Measurements from ENCODE around the gene DOC2A. TPM values are rescaled to one million over a fixed set of nuclear protein-coding genes. Genes with fewer than 3 reads are reported as not detected.

DOC2A gene
- total and polyA plus RNA-seq, 2 donors (not counting 3 experiments of a cell fraction or from before 2014, with no cell fraction given): 0.60 to 0.63 TPM

DNA sequence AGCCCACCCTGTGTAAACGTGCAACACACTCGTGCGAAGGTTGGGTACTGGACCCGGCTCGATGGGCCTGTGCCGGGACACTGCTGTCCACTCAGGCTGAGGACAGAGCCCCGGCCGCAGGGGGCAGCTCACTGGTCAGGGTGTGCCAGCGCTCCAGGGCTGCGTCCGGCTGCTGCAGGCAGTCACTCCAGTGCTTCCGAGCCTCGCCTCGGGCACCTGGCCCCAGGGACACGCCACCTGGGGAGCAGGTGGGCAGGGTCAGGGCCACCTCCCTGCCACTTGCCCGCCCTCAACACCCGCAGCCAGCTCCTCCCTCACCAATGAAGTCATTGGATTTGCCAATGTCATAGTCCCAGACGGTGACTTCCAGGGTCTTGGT lies 4.7 kb downstream of the DOC2A start:
- H3K79me2 ChIP-seq (ENCODE audit: control insufficient read depth, insufficient read depth, low read length): no peaks in the 10 kb centered on the region
- no peaks in the 10 kb centered on the region for H4K20me1 ChIP-seq (replicated peaks; ENCODE audit: control insufficient read depth, extremely low read depth, insufficient read depth, low read length)
- no peak for FAIRE-seq
- H3K4me1 ChIP-seq (ENCODE audit: control insufficient read depth, extremely low read depth, insufficient read depth, low read length): peaks cover under 1% of the 10 kb centered on the region
- H3K27me3 ChIP-seq (ENCODE audit: control insufficient read depth in 2 of 2, insufficient read depth in 2 of 2, low read length in 2 of 2): peaks cover 10 to 16% of the 10 kb centered on the region in 2 experiments
- no peak overlapping the region for H3K4me3 ChIP-seq (replicated peaks in 1 of 3; ENCODE audit: insufficient read depth in 1 of 3, low read depth in 1 of 3, low read length in 3 of 3)
- dilution Hi-C loops (cut with MboI; ENCODE audit: extremely low pct_ligation_motif_present, low sequenced_read_pairs): no loop called here
- no TSS peak for BruUV-seq (replicated peaks)
- CTCF ChIA-PET: interaction anchor here (0.5 to 3.8 kb wide), 26 partner anchors 9 to 315 kb away, joined by 3 to 26 read pairs (median 4); partner anchors contain the start of genes ASPHD1, PAGR1, TAOK2 and TMEM219
- no peak overlapping the region for H3K9ac ChIP-seq (replicated peaks; ENCODE audit: extremely low read depth, insufficient read depth, low read length)
- no peak overlapping the region for H3K4me2 ChIP-seq (ENCODE audit: insufficient read depth, low read length)
- no peak overlapping the region for H3K27ac ChIP-seq (ENCODE audit: insufficient read depth, low read depth, low read length)
- no peaks in the 10 kb centered on the region for H3K9me3 ChIP-seq (replicated peaks; ENCODE audit: control insufficient read depth, insufficient read depth, low read length)
- no peak for DNase-seq (ENCODE audit: low read depth, low spot score)
- peaks cover 0 to 5% of the 10 kb centered on the region in 2 experiments for H3K36me3 ChIP-seq (ENCODE audit: control insufficient read depth in 2 of 2, extremely low read depth in 1 of 2, insufficient read depth in 2 of 2, low read length in 2 of 2)
- TF ChIP-seq MYC (IDR thresholded peaks at IDR 0.05; ENCODE audit: low read depth, low read length): no peak
- TF ChIP-seq FOS (IDR thresholded peaks at IDR 0.05; ENCODE audit: borderline replicate concordance, insufficient read depth, low read length): no peak
- TF ChIP-seq POLR2AphosphoS5 (IDR thresholded peaks at IDR 0.05; ENCODE audit: insufficient read depth, low read depth, low read length): no peak
- no peak for TF ChIP-seq JUN (IDR thresholded peaks at IDR 0.05; ENCODE audit: borderline replicate concordance, insufficient read depth, insufficient read length, low read depth)
- no peak for TF ChIP-seq EZH2 (IDR thresholded peaks at IDR 0.05; ENCODE audit: borderline replicate concordance, low read depth, low read length, severe bottlenecking)
- no peak for TF ChIP-seq POLR2A (IDR thresholded peaks at IDR 0.05; ENCODE audit: low read depth, low read length)
- TF ChIP-seq, protein P1, sequence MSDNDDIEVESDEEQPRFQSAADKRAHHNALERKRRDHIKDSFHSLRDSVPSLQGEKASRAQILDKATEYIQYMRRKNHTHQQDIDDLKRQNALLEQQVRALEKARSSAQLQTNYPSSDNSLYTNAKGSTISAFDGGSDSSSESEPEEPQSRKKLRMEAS (IDR thresholded peaks at IDR 0.05; ENCODE audit: insufficient read depth, insufficient read length): no peak
- TF ChIP-seq, protein P2, sequence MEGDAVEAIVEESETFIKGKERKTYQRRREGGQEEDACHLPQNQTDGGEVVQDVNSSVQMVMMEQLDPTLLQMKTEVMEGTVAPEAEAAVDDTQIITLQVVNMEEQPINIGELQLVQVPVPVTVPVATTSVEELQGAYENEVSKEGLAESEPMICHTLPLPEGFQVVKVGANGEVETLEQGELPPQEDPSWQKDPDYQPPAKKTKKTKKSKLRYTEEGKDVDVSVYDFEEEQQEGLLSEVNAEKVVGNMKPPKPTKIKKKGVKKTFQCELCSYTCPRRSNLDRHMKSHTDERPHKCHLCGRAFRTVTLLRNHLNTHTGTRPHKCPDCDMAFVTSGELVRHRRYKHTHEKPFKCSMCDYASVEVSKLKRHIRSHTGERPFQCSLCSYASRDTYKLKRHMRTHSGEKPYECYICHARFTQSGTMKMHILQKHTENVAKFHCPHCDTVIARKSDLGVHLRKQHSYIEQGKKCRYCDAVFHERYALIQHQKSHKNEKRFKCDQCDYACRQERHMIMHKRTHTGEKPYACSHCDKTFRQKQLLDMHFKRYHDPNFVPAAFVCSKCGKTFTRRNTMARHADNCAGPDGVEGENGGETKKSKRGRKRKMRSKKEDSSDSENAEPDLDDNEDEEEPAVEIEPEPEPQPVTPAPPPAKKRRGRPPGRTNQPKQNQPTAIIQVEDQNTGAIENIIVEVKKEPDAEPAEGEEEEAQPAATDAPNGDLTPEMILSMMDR (IDR thresholded peaks at IDR 0.05; ENCODE audit: extremely low read depth in 1 of 2, insufficient read depth in 1 of 2, low read depth in 1 of 2, low read length in 2 of 2): no peak
- no peaks in the 10 kb centered on the region for H3K9me1 ChIP-seq (replicated peaks; ENCODE audit: control insufficient read depth, extremely low read depth, insufficient read depth, low read length)
- no peak overlapping the region for H2AFZ ChIP-seq (ENCODE audit: low read depth, low read length)
- POLR2A ChIA-PET: no interaction called here
- intact Hi-C loops (cut with micrococcal nuclease): no loop called here

Data from endothelial cell of umbilical vein (primary cell).